ENCODE results near the gene CLMP.

Gene CLMP, protein sequence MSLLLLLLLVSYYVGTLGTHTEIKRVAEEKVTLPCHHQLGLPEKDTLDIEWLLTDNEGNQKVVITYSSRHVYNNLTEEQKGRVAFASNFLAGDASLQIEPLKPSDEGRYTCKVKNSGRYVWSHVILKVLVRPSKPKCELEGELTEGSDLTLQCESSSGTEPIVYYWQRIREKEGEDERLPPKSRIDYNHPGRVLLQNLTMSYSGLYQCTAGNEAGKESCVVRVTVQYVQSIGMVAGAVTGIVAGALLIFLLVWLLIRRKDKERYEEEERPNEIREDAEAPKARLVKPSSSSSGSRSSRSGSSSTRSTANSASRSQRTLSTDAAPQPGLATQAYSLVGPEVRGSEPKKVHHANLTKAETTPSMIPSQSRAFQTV
- 0.07 to 6.0 (median 1.3) reads per million in 3 experiments for total RNA-seq

DNA sequence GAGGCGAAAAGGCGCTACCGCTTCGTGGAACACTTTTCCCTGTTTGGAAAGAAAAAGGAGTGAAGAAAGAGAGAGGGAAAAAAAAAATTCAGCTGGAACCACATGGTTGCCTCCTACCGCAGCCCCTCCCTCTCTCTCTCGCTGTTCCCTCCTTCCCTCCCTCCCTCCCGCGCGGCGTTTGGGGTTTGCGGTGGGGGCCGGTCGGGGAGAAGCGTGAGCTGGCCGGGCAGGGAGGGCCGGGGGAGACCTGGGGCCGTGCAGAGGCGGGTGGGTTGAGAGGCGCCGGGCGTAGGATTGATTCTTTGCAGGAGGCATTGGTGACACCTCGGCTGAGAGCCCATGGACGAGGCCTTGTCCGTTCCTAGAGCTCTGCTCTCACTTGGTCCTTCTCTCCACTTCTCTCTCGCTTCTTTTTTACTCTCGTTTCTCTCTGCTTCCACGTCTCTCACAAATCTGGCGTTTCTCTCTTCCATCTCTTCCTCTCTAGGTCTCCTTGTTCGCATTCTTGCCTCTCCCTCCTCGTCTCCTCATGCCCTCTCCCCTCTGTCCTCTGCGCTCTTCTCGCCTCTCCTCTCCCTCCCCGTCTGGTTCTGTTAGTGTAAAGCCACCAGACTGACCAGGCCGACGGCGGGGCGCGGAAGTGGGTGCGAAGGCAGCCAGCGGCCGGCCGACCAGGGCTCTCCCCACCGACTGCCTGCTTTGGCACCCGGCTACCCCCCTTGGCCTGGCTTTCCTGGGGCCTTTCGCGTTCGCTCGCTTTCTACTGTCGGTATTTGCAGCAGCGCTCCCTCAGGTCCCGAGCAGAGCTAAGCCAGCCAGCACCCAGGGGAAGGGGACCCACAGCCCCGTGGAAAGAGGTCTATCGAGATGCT lies at the start of gene CLMP:
Gene CLMP (minus strand): TSS at position 61 of the 872 bp plus-strand sequence. CDS start 308 bp downstream, outside the sequence.
- no peak for DNase-seq

DNA sequence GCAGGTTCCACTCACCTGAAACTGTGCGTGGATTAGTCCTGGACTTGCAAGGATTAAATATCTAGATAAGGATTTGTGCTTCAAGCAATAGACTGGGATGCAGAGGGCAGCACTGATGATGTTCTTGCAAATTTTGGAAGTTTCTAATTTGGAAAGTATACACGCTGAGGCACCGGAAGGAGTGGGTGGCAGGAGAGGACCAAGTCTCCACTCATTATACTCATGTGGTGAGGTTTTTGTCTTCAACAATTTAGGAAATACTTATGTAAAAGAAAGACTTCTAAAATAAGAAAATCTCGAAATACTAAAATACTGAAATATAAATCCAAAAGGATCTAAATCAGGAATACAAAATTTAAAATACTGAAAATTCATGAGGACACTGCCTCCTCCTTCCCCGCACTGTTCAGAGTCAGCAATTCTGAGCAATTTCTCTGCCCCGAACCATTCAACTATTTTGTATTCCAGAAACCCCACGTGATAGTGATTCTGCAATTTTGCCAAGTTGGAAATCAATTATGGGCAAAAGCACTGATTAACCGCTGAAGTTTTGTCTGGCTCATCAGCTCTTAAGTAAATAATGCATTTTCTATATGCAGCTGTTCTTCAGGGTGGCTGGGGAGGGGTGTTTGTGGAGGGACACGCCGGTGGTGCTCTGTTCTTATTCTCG lies 47.0 kb upstream of the CLMP start:
- DNase-seq = no peak

DNA sequence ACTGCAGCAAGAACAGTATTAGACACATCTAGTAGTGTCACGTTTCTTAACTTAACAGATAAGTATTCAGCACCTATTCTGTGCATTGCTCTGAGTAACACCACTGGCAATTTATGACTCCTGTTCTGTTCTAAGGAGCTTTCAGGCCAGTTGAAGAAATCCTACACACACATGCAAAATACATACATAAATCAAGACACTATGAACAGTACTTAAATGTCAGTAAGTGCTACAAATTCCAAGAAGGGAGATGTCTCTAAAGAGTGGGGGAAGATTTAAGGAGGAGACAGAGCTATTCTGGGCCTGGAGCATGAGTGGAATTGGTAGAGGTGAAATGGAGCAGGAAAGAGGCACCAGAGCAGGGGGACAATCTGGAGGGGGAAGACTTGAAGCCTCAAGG lies 46.2 kb upstream of the CLMP start:
- no peak for DNase-seq

DNA sequence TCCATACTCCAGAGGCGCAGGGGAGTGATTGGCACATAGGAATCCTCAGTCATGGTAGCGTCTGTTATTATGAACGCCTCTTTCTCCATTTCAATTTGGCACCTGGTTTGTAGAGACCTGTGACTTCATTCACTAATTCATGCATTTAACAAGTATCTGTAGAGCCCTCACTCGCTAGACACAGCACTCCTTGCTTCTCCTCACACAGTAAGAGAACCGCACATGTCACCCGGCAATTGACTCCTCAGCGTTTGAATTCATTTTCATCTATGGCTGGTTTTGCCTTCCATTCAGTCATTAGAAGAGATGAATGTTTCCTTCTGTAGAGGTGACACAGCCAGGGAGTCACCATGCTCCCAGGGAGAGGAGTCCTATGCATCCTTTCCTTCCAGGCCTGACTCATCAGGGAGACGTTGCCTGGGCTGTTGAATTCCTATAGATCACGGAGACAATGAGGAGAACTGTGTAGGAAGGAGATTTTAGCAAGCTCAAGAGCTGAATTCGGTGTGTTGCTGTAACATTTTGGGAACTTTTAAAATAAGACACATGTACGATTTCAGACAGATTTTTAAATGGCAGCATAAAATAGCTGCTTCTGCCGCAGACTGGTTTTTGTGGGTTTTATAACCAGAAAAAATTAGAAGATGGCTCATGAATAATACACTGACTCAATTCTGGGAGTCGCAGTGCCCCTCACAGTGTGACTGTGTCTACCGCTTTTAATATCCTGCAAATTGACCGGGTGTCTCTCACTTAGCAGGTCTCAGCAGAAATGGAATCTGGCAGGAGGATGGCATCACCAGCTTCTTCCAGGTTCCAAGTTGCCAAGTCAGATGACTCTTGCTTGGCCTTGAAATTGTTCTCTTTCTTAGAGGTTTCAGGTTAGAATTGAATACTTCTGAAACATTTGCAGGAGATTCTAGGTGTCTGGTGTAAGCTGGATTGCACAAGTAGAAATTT lies 44.4 kb upstream of the CLMP start:
- no peak for DNase-seq

DNA sequence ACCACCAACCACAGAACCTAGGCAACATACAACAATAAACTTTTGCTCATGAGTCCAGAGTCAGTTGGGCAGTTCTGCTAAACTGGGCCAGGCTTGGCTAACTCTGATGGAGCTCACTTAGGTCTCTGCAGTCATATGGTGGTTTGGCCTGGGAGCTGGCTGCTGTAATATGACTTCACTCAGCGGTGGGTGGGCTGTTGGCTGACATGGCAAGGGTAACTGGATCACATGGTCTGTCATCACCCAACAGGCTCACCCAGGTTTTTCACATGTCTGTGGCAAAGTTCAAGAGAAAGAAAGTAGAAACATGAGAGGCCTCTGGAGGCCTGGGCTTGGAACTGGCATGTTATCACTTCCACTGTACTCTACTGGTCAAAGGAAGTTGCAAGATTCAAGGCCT lies 43.2 kb upstream of the CLMP start:
- DNase-seq = no peak

DNA sequence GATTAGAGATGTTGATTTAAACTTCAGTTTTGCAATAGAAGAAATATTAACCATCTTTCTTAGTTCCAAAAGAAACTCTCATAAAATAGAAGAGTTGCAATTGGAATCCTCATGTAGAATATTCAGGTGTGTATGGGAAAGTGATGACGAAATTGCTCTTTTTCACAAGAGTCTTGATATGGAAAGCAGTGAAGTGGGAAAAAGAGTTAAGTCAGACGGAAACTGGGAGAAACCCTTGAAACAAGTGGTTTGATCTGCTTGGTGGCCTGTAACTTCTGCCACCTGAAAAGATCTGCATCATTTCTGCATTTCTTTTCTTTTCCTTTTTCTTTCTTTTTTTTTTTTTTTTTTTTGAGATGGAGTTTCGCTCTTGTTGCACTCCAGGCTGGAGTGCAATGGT lies 41.8 kb upstream of the CLMP start:
- DNase-seq = no peak

DNA sequence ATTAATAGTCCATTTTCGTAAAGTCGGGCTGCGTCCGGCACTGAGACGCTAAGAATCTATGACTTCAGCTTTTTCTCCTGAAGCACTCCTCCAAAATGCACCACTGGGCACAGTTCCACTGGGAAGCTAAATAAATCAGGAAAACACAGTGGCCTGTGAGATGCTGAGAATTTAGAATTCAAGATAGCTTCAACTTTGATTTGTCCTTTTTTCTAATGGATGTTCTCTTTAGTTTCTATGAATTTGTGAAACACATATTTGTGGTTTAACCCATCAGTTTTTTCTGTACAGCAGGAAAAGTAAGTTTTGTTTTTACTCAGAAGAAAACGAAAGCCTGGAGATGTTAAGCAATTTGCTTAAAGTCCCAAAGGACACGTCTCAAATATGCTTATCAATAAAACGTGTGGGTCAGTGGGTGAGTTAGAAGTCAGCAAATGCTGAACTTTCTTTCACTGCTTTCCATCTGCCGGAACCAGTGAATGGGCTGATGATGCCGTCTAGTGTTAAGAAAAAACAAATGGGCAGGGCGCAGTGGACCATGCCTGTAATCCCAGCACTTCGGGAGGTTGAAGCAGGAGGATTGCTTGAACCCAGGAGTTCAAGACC lies 40.7 kb upstream of the CLMP start:
- no peak for DNase-seq

DNA sequence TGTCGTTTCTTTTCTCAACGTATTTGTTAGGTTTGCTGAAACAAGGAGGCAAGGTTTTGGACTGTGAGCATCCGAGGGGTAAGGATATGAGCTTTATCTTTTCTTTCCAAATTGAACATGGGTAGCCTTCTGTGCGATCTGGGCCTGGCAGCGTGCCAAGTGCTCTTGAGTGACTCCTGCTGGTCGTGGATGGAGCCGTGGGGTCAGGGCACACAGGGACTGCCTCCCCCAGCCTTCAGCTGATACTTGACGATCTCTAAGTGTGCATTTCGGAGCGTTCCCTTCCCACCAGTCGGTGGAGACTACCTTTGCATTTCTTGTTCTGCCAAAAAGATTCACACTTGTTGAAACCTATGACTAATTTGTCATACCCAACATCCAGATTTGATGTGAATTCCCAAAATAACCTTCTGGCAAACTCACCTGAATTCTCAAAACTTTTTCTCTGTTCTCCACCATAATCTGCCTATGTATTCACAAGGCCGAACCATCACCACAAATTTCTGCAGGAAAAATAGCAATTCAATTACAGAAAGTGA lies 40.1 kb upstream of the CLMP start:
- DNase-seq = no peak

DNA sequence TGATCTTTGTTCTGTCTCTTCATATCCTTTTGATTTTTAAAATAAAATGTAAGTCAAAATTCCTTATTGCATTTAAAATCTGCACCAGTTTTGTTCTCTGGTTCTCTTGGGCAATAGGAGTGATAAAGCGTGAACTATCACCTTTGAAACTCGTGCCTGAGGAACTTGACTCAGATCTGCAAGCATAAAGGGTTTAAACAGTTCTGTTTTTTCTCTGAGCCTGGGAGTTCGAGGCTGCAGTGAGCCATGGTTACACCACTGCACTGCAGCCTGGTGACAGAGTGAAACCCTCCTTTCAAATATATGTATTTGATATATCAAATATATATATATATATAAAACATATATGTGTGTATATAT lies 38.9 kb upstream of the CLMP start:
- no peak for DNase-seq

DNA sequence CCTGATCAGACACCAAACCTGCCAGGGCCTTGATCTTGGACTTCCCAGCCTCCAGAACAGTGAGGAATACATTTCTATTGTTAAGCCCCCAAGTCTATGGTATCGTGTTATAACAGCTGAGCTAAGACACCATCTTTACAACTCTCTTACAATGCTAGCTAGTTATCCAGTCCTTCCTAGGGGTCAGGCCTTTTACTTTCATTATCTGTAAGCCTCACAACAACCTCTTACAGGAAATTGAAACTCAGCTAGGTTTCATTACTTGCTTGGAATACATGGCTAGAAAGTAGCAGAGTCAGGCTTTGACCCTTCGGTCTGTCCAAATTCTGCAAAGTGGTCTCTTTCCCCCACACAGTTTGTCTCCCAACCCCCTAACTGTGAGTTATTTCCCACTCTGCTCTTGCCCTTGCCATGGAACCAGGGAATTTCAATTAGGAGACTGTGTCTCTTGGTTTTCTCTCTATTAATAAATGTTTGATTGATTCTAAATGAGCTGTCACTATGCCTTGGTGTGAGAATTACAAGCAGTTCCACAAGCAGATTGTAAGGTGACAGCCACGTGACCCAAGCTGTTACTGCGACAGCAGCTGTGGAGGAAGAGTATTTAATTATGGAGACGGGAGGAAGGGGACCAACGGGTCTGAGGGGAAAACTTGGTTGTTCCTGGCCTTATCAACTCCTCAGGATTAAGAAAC lies 38.4 kb upstream of the CLMP start:
- DNase-seq = no peak

DNA sequence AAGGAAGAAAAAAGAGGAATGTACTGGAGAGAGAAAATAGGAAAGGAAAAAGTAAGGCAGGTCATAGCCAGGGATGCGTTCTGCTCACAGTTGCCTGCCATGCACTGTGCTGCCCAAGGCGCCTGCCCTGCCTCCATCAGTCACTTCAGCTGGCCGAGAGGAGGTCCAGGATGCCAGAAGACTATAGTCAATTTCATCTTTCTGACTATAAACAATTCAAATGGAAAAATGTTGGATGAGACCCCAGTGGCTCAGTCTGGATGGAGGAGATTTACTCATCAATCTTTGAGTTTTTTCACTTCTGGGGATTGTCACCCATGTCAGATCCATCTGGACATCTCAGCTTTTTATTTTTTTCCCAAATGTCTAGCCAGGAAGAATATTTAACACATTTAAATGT lies 36.7 kb upstream of the CLMP start:
- DNase-seq = no peak

DNA sequence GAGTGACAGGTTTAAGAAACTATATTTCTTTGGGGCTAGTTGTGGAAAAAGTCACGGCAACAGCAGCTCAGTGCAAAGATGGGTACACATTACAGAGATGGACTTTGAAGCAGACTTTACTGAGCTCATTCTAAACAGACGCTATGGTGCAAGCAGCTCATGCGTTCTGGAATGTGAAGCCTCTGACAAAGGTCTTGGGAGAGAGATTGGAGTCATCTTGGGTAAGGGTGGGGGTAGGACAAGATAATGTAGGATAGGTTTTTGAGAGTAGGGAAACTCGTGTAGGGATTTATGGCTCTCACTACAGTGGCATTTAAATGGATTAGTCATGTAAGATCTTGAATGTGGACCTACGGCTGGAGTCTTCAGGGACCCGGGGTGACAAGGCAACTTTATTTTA lies 36.2 kb upstream of the CLMP start:
- DNase-seq = no peak

DNA sequence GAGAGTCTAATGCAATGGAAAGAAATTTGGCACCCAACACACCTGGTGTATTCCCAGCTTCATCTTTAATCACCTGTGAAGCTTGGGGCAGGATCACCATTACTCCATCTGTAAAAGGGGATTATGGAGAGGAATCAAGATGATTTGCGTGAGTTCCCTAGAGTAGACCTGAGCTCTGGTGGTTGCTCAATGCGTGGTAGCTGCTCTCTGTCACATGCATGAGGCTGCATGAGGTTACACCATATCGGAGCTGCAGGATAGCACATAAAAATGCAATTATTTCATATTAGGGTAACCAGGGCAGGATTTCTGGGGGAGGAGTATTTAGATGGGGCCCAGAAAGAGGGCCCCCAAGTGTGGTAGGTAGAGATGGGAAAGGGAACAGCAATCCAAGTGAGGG lies 35.3 kb upstream of the CLMP start:
- no peak for DNase-seq

DNA sequence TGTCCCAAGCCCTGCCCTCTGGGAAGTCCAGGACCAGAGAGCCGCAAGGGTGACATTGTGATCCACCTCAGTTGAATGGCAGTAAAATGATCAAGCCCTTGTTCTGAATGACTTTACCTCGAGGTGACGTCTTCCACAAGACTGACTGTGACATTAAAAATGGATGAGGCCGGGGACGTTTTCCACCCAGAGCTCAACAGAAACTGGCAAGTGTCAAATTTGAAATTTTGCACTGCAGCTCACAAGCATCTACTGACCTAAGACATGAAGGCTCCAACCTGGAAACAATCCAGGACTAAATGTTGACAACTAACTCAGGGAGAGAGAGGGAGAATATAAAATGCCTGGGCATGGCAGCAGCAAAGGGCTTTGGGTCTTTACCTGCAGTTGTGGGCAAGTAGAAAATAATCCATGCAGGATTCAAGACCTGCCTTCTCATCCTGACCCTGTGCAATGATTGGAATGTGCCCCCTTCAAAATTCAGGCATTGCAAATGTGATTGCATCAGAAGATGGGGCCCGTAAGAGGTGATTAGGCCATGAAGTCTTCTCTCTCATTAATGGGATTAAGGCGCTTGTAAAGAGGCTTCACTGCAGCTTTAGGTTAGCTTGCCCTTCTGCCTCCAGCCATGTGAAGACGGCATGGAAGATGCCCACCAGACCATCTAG lies 33.6 kb upstream of the CLMP start:
- no peak for DNase-seq

DNA sequence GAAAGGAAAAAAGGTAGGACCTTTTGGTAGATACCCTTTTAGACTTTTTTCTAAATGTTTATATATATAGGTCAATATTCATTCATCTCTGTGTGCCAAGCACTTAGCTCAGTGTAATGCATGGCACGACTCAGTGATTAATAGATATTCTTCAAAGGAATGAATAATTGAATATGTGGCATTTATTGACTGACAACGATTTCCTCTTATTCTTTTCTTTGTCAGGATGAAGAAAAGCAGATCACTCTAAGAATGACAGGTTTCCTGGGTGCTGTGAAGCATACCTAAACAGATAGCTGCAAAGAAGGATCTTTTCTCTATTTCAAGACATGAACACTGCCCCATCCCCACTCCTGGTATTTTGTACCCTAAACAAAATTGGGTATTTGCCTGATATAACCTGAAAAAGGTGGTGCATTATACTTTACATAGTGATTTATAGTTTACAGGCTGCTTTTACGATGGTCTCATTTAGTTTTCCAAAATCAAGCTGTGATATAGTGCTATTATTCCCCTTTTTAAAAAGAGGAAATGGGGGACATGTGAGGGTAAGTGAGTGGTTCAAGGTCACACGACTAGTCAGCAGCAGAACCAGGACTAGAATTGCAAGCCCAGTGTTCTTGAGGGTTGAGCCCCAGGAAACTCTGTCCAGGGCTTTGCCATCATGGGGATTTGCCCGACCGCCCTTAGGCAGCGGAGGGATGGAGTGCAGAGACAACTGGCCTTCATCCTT lies 32.9 kb upstream of the CLMP start:
- DNase-seq = no peak

DNA sequence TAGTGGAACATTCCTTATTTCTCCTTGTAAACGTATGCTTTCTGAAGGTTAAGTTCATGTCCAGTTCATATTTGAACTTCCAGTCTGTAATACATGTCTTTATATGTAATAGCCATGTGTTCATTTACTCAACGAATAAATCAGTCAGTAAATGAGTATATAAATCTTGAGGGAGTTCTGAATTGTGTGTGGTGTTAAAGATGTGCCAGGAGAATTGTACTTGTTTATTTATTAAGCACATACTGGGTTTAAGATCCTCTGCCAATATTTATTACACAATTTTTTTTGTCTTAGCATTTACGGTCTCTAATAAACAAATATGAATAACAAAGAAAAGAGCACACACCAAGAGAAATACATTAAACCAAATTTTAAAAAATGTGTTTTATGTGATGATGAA lies 26.5 kb upstream of the CLMP start:
- no peak for DNase-seq

DNA sequence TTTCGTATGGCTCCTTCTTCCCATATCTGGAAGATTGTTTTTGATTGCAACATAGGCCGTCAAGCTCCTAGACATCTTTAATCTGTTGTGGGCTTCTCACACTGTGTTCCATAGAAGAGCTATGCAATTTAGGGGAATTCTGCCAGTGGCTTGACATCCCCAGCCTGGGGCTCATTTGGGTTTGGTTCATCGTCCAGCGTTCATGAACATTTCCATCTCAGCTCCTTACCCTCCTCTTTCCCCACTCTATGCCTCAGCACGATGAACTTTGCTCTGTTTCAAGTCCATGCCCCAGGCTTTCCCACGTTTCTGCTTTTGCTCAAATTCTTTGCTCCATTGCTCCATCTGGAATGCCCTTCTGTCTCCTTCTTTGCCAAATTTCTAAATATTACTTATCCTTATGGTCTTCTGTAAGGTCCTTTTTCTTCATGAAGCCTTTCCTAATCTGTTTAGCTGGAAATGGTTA lies 26.1 kb upstream of the CLMP start:
- no peak for DNase-seq

DNA sequence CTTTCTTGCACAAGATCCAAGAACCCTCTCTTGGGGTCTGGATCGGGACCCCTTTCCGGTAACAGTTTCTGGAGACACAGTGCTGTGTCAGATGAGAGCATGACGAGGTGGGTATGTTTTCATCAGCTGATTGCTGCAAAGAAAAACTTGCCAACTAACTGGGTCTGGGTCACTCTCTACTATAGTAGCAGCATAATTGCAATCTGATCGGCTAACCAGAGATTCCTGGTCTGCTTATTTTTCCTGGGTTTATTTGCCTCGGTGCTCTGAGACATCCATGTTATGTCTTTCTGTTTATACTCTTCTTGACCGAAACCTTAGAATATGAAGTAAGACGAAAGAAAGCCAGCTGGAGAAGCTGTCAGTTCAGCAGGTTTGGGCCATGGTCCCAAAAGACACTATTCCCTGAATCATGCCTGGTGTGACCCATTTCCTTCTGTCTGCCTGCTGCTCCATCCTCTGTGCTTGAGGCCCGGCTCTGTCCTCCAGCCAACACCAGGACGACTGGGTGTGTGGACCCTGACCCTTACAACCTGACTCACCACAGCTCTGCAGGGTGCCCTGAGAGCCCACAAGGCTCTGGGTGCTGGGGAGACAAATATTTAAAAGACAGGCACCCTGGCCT lies 24.1 kb upstream of the CLMP start:
- DNase-seq = no peak

DNA sequence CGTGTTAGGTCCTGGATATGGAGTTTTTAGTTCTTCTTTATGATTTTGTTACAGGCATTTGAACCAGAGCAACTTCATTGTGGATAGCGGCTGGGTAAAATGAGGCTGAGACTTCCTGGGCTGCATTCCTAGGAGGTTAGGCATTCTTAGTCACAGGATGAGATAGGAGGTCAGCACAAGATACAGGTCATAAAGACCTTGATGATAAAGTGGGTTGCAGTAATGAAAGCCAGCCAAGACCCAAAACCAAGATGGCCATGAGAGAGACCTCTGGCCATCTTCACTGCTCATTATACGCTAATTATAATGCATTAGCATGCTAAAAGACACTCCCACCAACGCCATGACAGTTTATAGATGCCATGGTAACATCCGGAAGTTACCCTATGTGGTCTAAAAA lies 23.4 kb upstream of the CLMP start:
- no peak for DNase-seq
